K562 (cell line): ENCODE measurements around the gene LRRC4C. TPM values are rescaled to one million over a fixed set of nuclear protein-coding genes. Genes with fewer than 3 reads are reported as not detected.

ENCODE experiments used
- ATAC-seq: fragments of 200-7000 bp; cut with Tn5 transposase; 3 replicates; pipeline ENCODE4 v1.9.1; 2020; ENCODE audit warnings: moderate library complexity
- BruUV-seq: library from RNA; stranded (reverse); fragments of 400-500 nt; replicated peaks from 2 replicates; lab custom pipeline; 2021; lab: Mats Ljungman, UMichigan
- CTCF ChIA-PET: fragments of 300-600 bp; formaldehyde crosslinking; extraction: SDS; loops from one replicate; lab custom pipeline; 2021; ENCODE audit warnings: low intra/inter-chr PET ratio; lab: Yijun Ruan, JAX
- POLR2A ChIA-PET: fragments of 300-600, 350-650 bp; sonication (Branson Sonifier 250); formaldehyde crosslinking; extraction: SDS; loops from one replicate; lab custom pipeline; 2021; ENCODE audit warnings: antibody characterized with exemption, inconsistent platforms; lab: Yijun Ruan, JAX
- DNase-seq, 4 experiments: peaks; one replicate each; pipeline versions ENCODE4 v3.0.0 to v3.0.0-alpha.2; 2011 to 2018; ENCODE audit warnings: low spot score in 3 of 4, mixed read lengths in 3 of 4; ENCODE audit errors: extremely low read depth in 1 of 4
- FAIRE-seq: peaks from 2 replicates; lab custom pipeline; 2011; peaks lifted over from hg19 to GRCh38; lab: Jason Lieb, UNC
- H2AFZ ChIP-seq: 2 replicates; pipeline ENCODE4 v1.6.0; 2011; ENCODE audit warnings: low read depth, low read length, control low read depth, inconsistent platforms
- H3K27ac ChIP-seq: fragments of 200-600 bp; 3 replicates; pipeline ENCODE4 v1.8.0; 2011; ENCODE audit warnings: low read depth, mild to moderate bottlenecking, control low read depth, inconsistent platforms, low read length, moderate library complexity, mixed read lengths; ENCODE audit errors: extremely low read depth
- H3K27me3 ChIP-seq, 2 experiments: fragments of 300-600 bp in 1 of 2; 2 replicates in 1 of 2; 3 replicates in 1 of 2; pipeline versions ENCODE4 v1.6.0 to v1.8.0; 2011; ENCODE audit warnings: inconsistent platforms in 2 of 2, low read length in 2 of 2, mild to moderate bottlenecking in 1 of 2, mixed read lengths in 1 of 2, moderate library complexity in 1 of 2; ENCODE audit not compliant: control insufficient read depth in 2 of 2, insufficient read depth in 2 of 2
- H3K36me3 ChIP-seq: fragments of 300-600 bp; 3 replicates; pipeline ENCODE4 v1.8.0; 2011; ENCODE audit warnings: mild to moderate bottlenecking, low read length, inconsistent platforms; ENCODE audit not compliant: control insufficient read depth, insufficient read depth
- H3K4me1 ChIP-seq, 2 experiments: fragments of 200-600 bp in 1 of 2; replicated peaks in 1 of 2; 2 replicates in 1 of 2; 3 replicates in 1 of 2; pipeline versions ENCODE4 v1.5.1 to v1.8.0; 2011; ENCODE audit warnings: inconsistent platforms in 2 of 2, low read length in 2 of 2, mild to moderate bottlenecking in 1 of 2, mixed read lengths in 1 of 2, moderate library complexity in 1 of 2; ENCODE audit not compliant: control insufficient read depth in 2 of 2, insufficient read depth in 2 of 2
- H3K4me2 ChIP-seq: 2 replicates; pipeline ENCODE4 v1.6.1; 2011; ENCODE audit warnings: low read length, control low read depth, inconsistent platforms, mixed read lengths; ENCODE audit not compliant: insufficient read depth
- H3K4me3 ChIP-seq: fragments of 200-600 bp; sonication (generic), shearing (Covaris generic); 2 replicates; pipeline ENCODE4 v1.5.1; 2016; ENCODE audit warnings: control low read depth, inconsistent platforms
- H3K79me2 ChIP-seq: fragments of 200-600 bp; 3 replicates; pipeline ENCODE4 v1.8.0; 2011; ENCODE audit warnings: low read length, inconsistent platforms; ENCODE audit not compliant: control insufficient read depth, insufficient read depth
- H3K9ac ChIP-seq, 2 experiments: 2 replicates each; pipeline versions ENCODE4 v1.6.0 to v1.6.1; 2011; ENCODE audit warnings: low read depth in 2 of 2, low read length in 2 of 2, control low read depth in 1 of 2, inconsistent platforms in 1 of 2, mild to moderate bottlenecking in 1 of 2, mixed read lengths in 1 of 2; ENCODE audit not compliant: insufficient read depth in 1 of 2
- H3K9me1 ChIP-seq: one replicate; pipeline ENCODE4 v1.6.0; 2011; ENCODE audit warnings: inconsistent platforms, mild to moderate bottlenecking, low read length, moderate library complexity; ENCODE audit not compliant: control insufficient read depth, insufficient read depth
- H3K9me3 ChIP-seq: replicated peaks from 2 replicates; pipeline ENCODE4 v1.5.1; 2011; ENCODE audit warnings: low read depth, low read length, inconsistent platforms; ENCODE audit not compliant: control insufficient read depth, insufficient read depth
- H4K20me1 ChIP-seq: replicated peaks from 2 replicates; pipeline ENCODE4 v1.6.1; 2011; ENCODE audit warnings: low read length, inconsistent platforms, mixed read lengths; ENCODE audit not compliant: control insufficient read depth, insufficient read depth
- BRF1 ChIP-seq: IDR thresholded peaks from 3 replicates; pipeline ENCODE4 v1.6.1; 2011; ENCODE audit warnings: borderline replicate concordance, mild to moderate bottlenecking; ENCODE audit not compliant: insufficient read length; ENCODE audit errors: extremely low read depth
- CBX1 ChIP-seq: sonication (generic); IDR thresholded peaks from 2 replicates; pipeline ENCODE4 v1.6.1; 2016; ENCODE audit warnings: antibody characterized with exemption, low read depth, mild to moderate bottlenecking
- ESRRA ChIP-seq: fragments of 450-650 bp; IDR thresholded peaks from 2 replicates; pipeline ENCODE4 v1.6.1; 2014; ENCODE audit warnings: low read depth, mild to moderate bottlenecking, moderate library complexity, borderline replicate concordance
- MYNN ChIP-seq, 2 experiments: sonication (generic); formaldehyde crosslinking in 1 of 2; IDR thresholded peaks; 2 replicates each; pipeline versions ENCODE4 v1.5.0 to v1.6.1; 2016 to 2020; ENCODE audit warnings: antibody characterized with exemption in 1 of 2, missing genetic modification reagents in 1 of 2
- NONO ChIP-seq, 2 experiments: fragments of 200-400 bp in 1 of 2; fragments of 450-650 bp in 1 of 2; formaldehyde crosslinking in 1 of 2; IDR thresholded peaks; 2 replicates each; pipeline ENCODE4 v1.6.1; 2017; ENCODE audit warnings: low read depth in 2 of 2, mild to moderate bottlenecking in 2 of 2, moderate library complexity in 2 of 2, low read length in 1 of 2
- PTRF ChIP-seq: fragments of 450-650 bp; IDR thresholded peaks from 2 replicates; pipeline ENCODE4 v1.6.1; 2016; ENCODE audit warnings: mild to moderate bottlenecking, missing genetic modification characterization, missing compliant biosample characterization
- SETDB1 ChIP-seq: IDR thresholded peaks from one replicate; pipeline ENCODE4 v1.6.1; 2012; ENCODE audit warnings: low read length, control low read depth, inconsistent platforms
- SMARCA4 ChIP-seq: fragments of 450-650 bp; IDR thresholded peaks from 2 replicates; pipeline ENCODE4 v1.6.1; 2016
- ZNF436 ChIP-seq: fragments of 250-450, 450-650 bp; sonication (Bioruptor Pico); formaldehyde crosslinking; IDR thresholded peaks from 2 replicates; pipeline ENCODE4 v1.7.0; 2020; ENCODE audit warnings: mild to moderate bottlenecking
- WGBS: fragments of 100-300 bp; shearing (Covaris generic); methylation state at CpG from one replicate; pipeline ENCODE4 v1.1.6; 2016; ENCODE audit warnings: low coverage, mixed read lengths; ENCODE audit not compliant: insufficient coverage; ENCODE audit errors: missing lambda C conversion rate; 5-methylcytosine and 5-hydroxymethylcytosine counted together
- in situ Hi-C: fragments of 300-500 bp; cut with MboI; formaldehyde crosslinking; loops from 4 replicates; pipeline ENCODE4 v1.15.0; 2018; ENCODE audit warnings: inconsistent platforms, mixed read lengths
- intact Hi-C: fragments of 100-400 bp; cut with micrococcal nuclease; formaldehyde crosslinking; loops from 2 replicates; pipeline ENCODE4 v1.14.2; 2022
- polyA plus RNA-seq, 8 experiments: library from polyadenylated mRNA; depleted of rRNA in 4 of 8; stranded (reverse) in 5 of 8; unstranded in 3 of 8; fragments of >200 nt; fragmentation: Nextera tagmentation in 2 of 8; fragmentation: Illumina TruSeq in 1 of 8; extraction: Ambion mirVana in 2 of 8; extraction: Trizol in 1 of 8; gene quantifications; 2 replicates each; pipeline versions ENCODE4 v1.2.1 to v1.2.3, GENCODE V29; 2011 to 2014; ENCODE audit warnings: inconsistent platforms in 1 of 8, missing spikeins in 1 of 8
- total RNA-seq, 7 experiments: library from RNA; depleted of rRNA in 6 of 7; stranded (reverse); fragments of >200 nt in 6 of 7; fragmentation: Illumina TruSeq in 2 of 7; extraction: Trizol in 2 of 7; gene quantifications; 2 replicates each; pipeline versions ENCODE4 v1.2.1 to v1.2.3, GENCODE V29; 2011 to 2021; ENCODE audit warnings: low replicate concordance in 1 of 7
- TF ChIP-seq, protein P1 (sequence below): fragments of 450-650 bp; formaldehyde crosslinking; IDR thresholded peaks from 2 replicates; pipeline ENCODE4 v1.4.0; 2020; ENCODE audit warnings: mild to moderate bottlenecking, mixed read lengths
- TF ChIP-seq, protein P2 (sequence below): fragments of 150-350 bp; IDR thresholded peaks from 2 replicates; pipeline ENCODE4 v1.6.1; 2014; ENCODE audit warnings: low read depth, mild to moderate bottlenecking, low read length, borderline replicate concordance

Gene LRRC4C
- total and polyA plus RNA-seq, 9 of the 15 experiments (the other 6 are each of a cell fraction or from before 2014, with no cell fraction given) = not detected

DNA sequence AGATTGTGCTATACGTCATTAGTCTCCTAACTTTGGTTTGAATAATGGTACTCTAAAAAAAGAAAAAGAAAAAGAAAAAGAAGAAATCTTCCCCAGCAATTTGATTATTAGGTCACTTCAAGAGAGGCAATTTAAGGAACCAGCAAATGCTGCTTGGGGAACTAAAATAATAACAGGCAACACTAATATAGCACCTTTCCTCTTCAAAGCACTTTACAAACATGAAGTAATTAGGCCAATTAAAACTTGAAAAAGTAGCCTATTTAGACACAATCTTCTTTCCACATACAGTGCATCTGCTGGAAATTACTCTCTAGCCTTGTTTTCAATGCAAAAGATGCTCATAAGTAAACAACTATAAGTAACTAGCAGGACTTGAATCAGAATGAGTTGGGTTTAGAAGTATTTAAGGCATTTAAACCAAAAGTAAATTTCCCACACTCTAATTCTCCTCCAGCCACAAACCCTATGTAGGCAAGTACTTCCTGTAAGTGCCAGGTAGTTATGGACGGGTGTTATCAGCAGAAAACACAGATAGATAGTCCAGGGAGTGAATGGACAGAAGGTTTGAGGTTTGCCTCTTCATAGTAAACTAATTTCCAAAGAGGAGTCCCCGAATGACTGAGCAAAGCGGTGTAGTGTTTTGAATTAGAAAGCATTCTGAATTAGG is 44.5 kb downstream of the LRRC4C start:
- H3K4me2 ChIP-seq = no peak overlapping the region
- intact Hi-C loops (no loop called here), in situ Hi-C loops (no loop called here)
- no peak overlapping the region for H3K27ac ChIP-seq
- no peaks in the 10 kb centered on the region for H3K36me3 ChIP-seq
- CTCF ChIA-PET = no interaction called here
- no peak overlapping the region for H3K9ac ChIP-seq
- FAIRE-seq = no peak
- H3K9me1 ChIP-seq = no peaks in the 10 kb centered on the region
- H4K20me1 ChIP-seq = no peaks in the 10 kb centered on the region
- no peaks in the 10 kb centered on the region for H3K4me1 ChIP-seq
- no peak for ATAC-seq
- WGBS = 0% methylated on average over 4 of the region's 4 CpGs
- DNase-seq = no peak
- no peak overlapping the region for H2AFZ ChIP-seq
- TF ChIP-seq SMARCA4 (no peak), MYNN (IDR thresholded peaks at IDR 0.05) (no peak), MYNN (CRISPR knock-in tag; IDR thresholded peaks at IDR 0.05) (no peak), NONO (IDR thresholded peaks at IDR 0.05; ENCODE audit: low read depth in 2 of 2, low read length in 1 of 2) (no peak), PTRF (tag) (no peak), BRF1 (no peak), ZNF436 (CRISPR knock-in tag) (no peak), CBX1 (no peak), SETDB1 (no peak), ESRRA (no peak)
- TF ChIP-seq, protein P1, sequence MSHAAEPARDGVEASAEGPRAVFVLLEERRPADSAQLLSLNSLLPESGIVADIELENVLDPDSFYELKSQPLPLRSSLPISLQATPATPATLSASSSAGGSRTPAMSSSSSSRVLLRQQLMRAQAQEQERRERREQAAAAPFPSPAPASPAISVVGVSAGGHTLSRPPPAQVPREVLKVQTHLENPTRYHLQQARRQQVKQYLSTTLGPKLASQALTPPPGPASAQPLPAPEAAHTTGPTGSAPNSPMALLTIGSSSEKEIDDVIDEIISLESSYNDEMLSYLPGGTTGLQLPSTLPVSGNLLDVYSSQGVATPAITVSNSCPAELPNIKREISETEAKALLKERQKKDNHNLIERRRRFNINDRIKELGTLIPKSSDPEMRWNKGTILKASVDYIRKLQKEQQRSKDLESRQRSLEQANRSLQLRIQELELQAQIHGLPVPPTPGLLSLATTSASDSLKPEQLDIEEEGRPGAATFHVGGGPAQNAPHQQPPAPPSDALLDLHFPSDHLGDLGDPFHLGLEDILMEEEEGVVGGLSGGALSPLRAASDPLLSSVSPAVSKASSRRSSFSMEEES (CRISPR knock-in tag) = no peak
- TF ChIP-seq, protein P2, sequence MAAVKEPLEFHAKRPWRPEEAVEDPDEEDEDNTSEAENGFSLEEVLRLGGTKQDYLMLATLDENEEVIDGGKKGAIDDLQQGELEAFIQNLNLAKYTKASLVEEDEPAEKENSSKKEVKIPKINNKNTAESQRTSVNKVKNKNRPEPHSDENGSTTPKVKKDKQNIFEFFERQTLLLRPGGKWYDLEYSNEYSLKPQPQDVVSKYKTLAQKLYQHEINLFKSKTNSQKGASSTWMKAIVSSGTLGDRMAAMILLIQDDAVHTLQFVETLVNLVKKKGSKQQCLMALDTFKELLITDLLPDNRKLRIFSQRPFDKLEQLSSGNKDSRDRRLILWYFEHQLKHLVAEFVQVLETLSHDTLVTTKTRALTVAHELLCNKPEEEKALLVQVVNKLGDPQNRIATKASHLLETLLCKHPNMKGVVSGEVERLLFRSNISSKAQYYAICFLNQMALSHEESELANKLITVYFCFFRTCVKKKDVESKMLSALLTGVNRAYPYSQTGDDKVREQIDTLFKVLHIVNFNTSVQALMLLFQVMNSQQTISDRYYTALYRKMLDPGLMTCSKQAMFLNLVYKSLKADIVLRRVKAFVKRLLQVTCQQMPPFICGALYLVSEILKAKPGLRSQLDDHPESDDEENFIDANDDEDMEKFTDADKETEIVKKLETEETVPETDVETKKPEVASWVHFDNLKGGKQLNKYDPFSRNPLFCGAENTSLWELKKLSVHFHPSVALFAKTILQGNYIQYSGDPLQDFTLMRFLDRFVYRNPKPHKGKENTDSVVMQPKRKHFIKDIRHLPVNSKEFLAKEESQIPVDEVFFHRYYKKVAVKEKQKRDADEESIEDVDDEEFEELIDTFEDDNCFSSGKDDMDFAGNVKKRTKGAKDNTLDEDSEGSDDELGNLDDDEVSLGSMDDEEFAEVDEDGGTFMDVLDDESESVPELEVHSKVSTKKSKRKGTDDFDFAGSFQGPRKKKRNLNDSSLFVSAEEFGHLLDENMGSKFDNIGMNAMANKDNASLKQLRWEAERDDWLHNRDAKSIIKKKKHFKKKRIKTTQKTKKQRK = no peak
- H3K9me3 ChIP-seq = no peaks in the 10 kb centered on the region
- POLR2A ChIA-PET = no interaction called here
- no peak overlapping the region for H3K4me3 ChIP-seq
- no TSS peak for BruUV-seq
- H3K27me3 ChIP-seq = no peaks in the 10 kb centered on the region
- H3K79me2 ChIP-seq = no peaks in the 10 kb centered on the region
